Panc1 (cell line): ENCODE measurements around the gene C18orf32.

Experiments
- CTCF ChIP-seq: fragments of 450-650 bp; IDR thresholded peaks from 2 replicates; pipeline ENCODE4 v1.5.1; 2017; ENCODE audit warnings: mild to moderate bottlenecking
- POLR2AphosphoS5 ChIP-seq: IDR thresholded peaks from 2 replicates; pipeline ENCODE4 v1.6.1; 2012; ENCODE audit warnings: mild to moderate bottlenecking, low read depth, low read length, moderate library complexity
- REST ChIP-seq, 2 experiments: IDR thresholded peaks; 2 replicates each; pipeline ENCODE4 v1.6.1; 2011 to 2012; ENCODE audit warnings: low read depth in 2 of 2, control low read depth in 1 of 2, low read length in 1 of 2, mild to moderate bottlenecking in 1 of 2, moderate library complexity in 1 of 2; ENCODE audit not compliant: insufficient read depth in 1 of 2
- SIN3A ChIP-seq: IDR thresholded peaks from 2 replicates; pipeline ENCODE4 v1.6.1; 2012; ENCODE audit warnings: low read depth, mild to moderate bottlenecking, low read length, moderate library complexity, borderline replicate concordance; ENCODE audit not compliant: insufficient read depth
- TCF7L2 ChIP-seq: IDR thresholded peaks from 2 replicates; pipeline ENCODE4 v1.6.1; 2011; ENCODE audit warnings: mild to moderate bottlenecking, low read depth, low read length, inconsistent platforms

GRCh38 chr18:49520661-49521145 is 33.7 kb upstream of the C18orf32 start:
- TF ChIP-seq CTCF (no peak), POLR2AphosphoS5 (no peak), SIN3A (no peak), REST (IDR thresholded peaks at IDR 0.05; ENCODE audit: insufficient read depth in 1 of 2, low read depth in 2 of 2, low read length in 1 of 2) (no peak), TCF7L2 (no peak)
